NB4 (cell line): ENCODE results near the gene KCNG2.
"Not testable (repeated sequence)": the region's sequence is repeated elsewhere in the genome, so short reads cannot be mapped to it uniquely, and the experiment has no call there.

ENCODE experiments used
- DNase-seq: peaks from one replicate; pipeline ENCODE4 v3.0.0; 2010; ENCODE audit warnings: low read depth
- H3K4me3 ChIP-seq: one replicate; pipeline ENCODE4 v1.5.1; 2011; ENCODE audit warnings: mild to moderate bottlenecking, low read depth, low read length, moderate library complexity
- MYC ChIP-seq: IDR thresholded peaks from 2 replicates; pipeline ENCODE4 v1.6.1; 2011; ENCODE audit warnings: low read depth, low read length
- POLR2A ChIP-seq: IDR thresholded peaks from 2 replicates; pipeline ENCODE4 v1.6.1; 2011; ENCODE audit warnings: mild to moderate bottlenecking; ENCODE audit not compliant: insufficient read length; ENCODE audit errors: extremely low read depth
- TF ChIP-seq, protein P1 (sequence below): IDR thresholded peaks from 2 replicates; pipeline ENCODE4 v1.6.1; 2011; ENCODE audit warnings: low read depth, low read length
- TF ChIP-seq, protein P2 (sequence below): IDR thresholded peaks from one replicate; pipeline ENCODE4 v1.5.1; 2012; ENCODE audit warnings: low read depth, low read length

Gene KCNG2

DNA sequence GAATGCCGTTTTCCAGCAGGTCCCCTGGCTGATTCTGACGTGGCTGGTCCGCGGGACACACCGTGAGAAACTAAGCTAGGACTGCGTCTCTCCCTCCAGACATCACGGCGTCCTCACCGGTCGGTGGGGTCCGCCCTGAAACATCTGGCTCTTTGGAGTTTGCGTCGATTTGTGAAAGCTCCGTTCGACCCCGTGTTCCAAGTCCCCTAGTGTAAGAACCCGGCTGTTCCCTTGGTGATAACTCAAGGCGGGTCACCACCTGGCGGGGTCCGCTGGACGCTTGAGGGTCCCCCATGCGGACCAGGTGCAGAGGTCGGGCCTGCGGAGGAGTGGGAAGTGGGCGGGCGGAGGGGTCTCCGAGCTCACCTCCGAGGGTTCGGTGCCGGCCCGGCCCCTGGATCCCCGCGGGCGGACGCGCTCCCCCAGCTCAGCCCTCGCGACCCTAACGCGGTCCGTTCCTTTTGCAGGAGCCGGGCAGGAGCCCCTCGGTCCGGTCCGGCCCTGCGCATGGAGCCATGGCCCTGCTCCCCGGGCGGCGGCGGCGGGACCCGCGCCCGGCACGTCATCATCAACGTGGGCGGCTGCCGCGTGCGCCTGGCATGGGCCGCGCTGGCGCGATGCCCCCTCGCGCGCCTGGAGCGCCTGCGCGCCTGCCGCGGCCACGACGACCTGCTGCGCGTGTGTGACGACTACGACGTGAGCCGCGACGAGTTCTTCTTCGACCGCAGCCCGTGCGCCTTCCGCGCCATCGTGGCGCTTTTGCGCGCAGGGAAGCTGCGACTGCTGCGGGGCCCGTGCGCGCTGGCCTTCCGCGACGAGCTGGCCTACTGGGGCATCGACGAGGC is 65.6 kb downstream of the KCNG2 start:
- TF ChIP-seq, protein P1, sequence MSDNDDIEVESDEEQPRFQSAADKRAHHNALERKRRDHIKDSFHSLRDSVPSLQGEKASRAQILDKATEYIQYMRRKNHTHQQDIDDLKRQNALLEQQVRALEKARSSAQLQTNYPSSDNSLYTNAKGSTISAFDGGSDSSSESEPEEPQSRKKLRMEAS = no peak
- TF ChIP-seq POLR2A (no peak), MYC (no peak)
- TF ChIP-seq, protein P2, sequence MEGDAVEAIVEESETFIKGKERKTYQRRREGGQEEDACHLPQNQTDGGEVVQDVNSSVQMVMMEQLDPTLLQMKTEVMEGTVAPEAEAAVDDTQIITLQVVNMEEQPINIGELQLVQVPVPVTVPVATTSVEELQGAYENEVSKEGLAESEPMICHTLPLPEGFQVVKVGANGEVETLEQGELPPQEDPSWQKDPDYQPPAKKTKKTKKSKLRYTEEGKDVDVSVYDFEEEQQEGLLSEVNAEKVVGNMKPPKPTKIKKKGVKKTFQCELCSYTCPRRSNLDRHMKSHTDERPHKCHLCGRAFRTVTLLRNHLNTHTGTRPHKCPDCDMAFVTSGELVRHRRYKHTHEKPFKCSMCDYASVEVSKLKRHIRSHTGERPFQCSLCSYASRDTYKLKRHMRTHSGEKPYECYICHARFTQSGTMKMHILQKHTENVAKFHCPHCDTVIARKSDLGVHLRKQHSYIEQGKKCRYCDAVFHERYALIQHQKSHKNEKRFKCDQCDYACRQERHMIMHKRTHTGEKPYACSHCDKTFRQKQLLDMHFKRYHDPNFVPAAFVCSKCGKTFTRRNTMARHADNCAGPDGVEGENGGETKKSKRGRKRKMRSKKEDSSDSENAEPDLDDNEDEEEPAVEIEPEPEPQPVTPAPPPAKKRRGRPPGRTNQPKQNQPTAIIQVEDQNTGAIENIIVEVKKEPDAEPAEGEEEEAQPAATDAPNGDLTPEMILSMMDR = no peak
- no peak for DNase-seq
- H3K4me3 ChIP-seq = no peak overlapping the region

DNA sequence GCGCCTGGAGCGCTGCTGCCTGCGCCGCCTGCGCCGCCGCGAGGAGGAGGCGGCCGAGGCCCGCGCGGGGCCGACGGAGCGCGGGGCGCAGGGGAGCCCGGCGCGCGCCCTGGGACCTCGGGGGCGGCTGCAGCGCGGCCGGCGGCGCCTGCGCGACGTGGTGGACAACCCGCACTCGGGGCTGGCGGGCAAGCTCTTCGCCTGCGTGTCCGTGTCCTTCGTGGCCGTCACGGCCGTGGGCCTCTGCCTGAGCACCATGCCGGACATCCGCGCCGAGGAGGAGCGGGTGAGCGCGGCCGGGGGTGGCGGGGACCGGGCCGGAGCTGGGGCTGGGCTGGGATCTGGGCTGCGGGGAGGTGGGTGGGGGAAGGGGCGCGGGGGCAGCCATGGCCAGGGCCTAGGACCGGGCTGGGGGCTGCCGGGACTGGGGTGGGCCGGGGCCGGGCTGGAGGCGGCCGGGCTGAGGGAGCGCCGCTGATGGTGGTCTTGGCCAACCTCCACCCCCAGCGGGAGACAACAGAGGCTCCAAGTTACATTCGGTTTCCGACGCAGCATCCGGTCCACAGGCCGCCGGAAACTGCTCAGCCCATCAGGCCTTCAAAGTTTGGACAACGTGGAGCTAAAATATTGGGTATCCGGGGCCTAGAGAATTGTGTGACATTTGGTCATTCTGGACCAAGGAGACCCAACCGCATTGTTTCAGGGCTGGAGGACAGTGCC is 66.4 kb downstream of the KCNG2 start:
- TF ChIP-seq POLR2A = no peak
- no peak for TF ChIP-seq MYC
- TF ChIP-seq, protein P1 = no peak
- TF ChIP-seq, protein P2 = no peak

DNA sequence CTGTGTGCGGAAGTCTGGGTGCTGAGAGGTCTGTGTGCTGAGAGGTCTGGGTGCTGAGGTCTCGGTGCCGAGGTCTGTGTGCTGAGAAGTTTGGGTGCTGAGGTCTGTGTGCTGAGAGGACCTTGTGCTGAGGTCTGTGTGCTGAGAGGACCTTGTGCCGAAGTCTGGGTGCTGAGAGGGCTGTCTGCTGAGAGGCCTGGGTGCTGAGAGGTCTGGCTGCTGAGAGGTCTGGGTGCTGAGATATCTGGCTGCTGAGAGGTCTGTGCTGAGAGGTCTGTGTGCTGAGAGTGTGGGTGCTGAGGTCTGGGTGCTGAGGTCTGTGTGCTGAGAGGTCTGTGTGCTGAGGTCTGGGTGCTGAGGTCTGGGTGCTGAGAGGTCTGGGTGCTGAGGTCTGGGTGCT is 67.2 kb downstream of the KCNG2 start:
- DNase-seq, H3K4me3 ChIP-seq: not testable (repeated sequence)

More for the DNA sequence above, 66.4 kb downstream of the KCNG2 start:
- no peak overlapping the region for H3K4me3 ChIP-seq
- DNase-seq = no peak

DNA sequence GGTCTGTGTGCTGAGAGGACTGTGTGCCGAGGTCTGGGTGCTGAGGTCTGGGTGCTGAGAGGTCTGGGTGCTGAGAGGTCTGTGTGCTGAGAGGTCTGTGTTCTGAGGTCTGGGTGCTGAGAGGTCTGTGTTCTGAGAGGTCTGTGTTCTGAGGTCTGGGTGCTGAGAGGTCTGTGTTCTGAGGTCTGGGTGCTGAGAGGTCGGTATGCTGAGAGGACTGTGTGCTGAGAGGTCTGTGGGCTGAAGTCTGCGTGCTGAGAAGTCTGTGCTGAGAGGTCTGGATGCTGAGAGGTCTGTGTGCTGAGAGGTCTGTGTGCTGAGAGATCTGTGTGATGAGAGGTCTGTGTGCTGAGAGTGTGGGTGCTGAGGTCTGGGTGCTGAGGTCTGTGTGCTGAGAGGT is 68.2 kb downstream of the KCNG2 start:
- not testable (repeated sequence) for DNase-seq, H3K4me3 ChIP-seq

DNA sequence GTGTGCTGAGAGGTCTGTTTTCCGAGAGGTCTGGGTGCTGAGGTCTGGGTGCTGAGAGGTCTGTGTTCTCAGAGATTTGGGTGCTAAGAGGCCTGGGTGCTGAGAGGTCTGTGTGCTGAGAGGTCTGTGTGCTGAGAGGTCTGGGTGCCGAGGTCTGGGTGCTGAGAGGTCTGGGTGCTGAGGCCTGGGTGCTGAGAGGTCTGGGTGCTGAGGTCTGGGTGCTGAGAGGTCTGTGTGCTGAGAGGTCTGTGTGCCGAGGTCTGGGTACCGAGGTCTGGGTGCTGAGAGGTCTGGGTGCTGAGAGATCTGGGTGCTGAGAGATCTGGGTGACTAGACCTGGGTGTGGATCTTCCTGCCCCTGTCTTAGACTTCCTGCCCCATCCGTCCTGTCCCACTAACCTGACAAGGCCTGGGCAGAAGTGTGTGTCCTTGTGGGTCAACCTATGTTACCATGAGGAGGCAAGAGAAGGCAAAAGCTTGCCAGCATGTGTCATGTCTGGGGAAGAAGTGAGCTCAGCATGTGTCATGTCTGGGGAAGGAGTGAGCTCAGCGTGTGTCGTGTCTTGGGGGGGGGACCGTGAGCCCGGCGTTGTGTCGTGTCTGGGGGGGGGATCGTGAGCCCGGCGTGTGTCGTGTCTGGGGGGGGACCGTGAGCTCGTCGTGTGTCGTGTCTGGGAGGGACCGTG is 69.3 kb downstream of the KCNG2 start:
- no peak overlapping the region for H3K4me3 ChIP-seq
- DNase-seq = no peak
- TF ChIP-seq, protein P1 = no peak
- TF ChIP-seq, protein P2 = no peak
- no peak for TF ChIP-seq POLR2A
- no peak for TF ChIP-seq MYC

DNA sequence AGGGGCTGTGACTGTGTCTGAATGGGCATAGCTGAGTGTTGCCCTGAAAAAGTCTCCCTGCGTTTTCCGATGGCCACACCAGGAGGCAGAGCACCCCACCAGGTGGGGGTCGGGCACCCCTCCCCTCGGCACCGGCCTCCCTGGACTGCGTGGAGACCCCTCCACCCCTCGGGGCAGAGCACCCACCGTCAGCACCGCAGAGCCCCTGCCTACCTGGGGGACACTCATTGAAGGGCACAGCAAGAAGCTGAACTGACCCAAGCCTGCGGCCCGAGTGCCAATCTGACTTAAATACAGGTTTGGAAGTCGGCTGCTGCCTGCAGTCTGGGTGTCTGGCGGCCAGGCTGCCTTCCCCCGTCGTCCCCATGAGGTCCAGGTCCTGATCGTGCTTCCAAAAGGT is 69.9 kb downstream of the KCNG2 start:
- DNase-seq = no peak
- H3K4me3 ChIP-seq = no peak overlapping the region
- TF ChIP-seq, protein P1 = no peak
- TF ChIP-seq POLR2A (no peak), MYC (no peak)
- TF ChIP-seq, protein P2 = no peak
